ENCODE measurements around the gene MRPL11. TPM values are rescaled to one million over a fixed set of nuclear protein-coding genes. Genes with fewer than 3 reads are reported as not detected.
A peak's percentile ranks its signal among the peaks of the same experiment; 100 is the strongest.
"Not testable (repeated sequence)": the region's sequence is repeated elsewhere in the genome, so short reads cannot be mapped to it uniquely, and the experiment has no call there.

Gene MRPL11
- total RNA-seq, 4 donors from 2014 or later, result 42.9 to 63.8 (median 53.9) TPM

GRCh38 chr11:66467034-66467659 lies 28.5 kb upstream of the MRPL11 start:
- DNase-seq (ENCODE audit: low spot score in 2 of 2), result no peak
- H3K27ac ChIP-seq, result peak overlapping the region; percentile 75 to 87 (median 80)
- 5 to 6% methylated on average over 11 to 21 of the region's 72 CpGs for WGBS, 2 donors

DNA sequence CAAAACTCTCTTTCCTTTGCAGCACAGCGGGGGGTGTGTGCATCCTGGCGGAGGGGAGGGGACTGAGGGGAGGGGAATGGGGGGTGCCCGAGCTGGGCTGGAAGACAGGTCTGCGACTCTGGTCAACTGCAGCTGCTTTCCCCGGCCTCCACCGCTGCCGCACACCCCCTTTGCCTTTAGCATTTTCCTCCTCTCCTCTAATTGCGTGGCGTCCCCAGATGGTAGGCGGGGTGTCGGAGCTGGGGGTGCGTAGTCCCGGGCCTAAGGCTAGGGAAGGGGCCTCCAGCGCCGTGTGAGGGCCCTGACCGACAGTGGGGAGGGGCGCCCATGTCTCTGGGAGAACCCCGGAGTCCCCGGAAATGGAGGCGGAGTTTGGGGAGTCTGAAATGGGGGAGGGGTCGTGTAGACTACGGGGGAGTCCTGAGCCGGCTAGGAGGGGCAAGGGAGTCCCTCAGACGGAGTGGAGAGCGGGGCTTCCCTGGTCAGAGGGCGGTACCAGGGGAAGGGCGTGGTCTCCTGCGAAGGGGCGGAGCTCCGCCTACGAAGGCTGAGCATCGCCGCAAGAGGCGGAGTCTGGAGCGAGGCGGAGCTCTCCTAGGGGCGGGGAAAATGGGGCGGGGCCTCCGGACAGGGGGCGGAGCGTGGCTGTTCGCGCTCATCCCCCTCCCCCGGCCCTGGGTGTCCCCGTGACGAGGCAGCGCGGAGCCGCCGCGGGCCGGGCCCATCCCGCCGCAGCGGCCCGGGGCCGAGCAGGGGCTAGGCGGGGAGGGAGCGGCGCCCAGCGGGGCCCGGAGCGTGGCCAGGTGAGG lies 27.8 kb upstream of the MRPL11 start, which contains the start of gene PELI3:
Gene PELI3, plus strand, starts transcription at position 681 of the 809 bp plus-strand sequence. CDS start 1,224 bp downstream, outside the sequence.
- peak; percentile 87 to 91 for DNase-seq (ENCODE audit: low spot score in 2 of 2)
- 1 to 2% methylated on average over 33 to 39 of the region's 63 CpGs for WGBS, 2 donors

More at GRCh38 chr11:66467034-66467659, 28.5 kb upstream of the MRPL11 start:
- Histone ChIP-seq H3K27me3 (no peaks in the 10 kb centered on the region), H3K4me1 (peaks cover 0 to 22% (median 7%) of the 10 kb centered on the region in 4 donors), H3K36me3 (peaks cover 0 to 22% (median 0%) of the 10 kb centered on the region in 3 donors), H3K4me3 (peak overlapping the region; percentile 50 to 87 (median 70)), H3K9me3 (peaks cover 0 to 10% (median 0%) of the 10 kb centered on the region in 4 donors)
- TF ChIP-seq EP300 (IDR thresholded peaks at IDR 0.05) (no peak), POLR2A (IDR thresholded peaks at IDR 0.05) (no peak)
- TF ChIP-seq, protein P1, sequence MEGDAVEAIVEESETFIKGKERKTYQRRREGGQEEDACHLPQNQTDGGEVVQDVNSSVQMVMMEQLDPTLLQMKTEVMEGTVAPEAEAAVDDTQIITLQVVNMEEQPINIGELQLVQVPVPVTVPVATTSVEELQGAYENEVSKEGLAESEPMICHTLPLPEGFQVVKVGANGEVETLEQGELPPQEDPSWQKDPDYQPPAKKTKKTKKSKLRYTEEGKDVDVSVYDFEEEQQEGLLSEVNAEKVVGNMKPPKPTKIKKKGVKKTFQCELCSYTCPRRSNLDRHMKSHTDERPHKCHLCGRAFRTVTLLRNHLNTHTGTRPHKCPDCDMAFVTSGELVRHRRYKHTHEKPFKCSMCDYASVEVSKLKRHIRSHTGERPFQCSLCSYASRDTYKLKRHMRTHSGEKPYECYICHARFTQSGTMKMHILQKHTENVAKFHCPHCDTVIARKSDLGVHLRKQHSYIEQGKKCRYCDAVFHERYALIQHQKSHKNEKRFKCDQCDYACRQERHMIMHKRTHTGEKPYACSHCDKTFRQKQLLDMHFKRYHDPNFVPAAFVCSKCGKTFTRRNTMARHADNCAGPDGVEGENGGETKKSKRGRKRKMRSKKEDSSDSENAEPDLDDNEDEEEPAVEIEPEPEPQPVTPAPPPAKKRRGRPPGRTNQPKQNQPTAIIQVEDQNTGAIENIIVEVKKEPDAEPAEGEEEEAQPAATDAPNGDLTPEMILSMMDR (IDR thresholded peaks at IDR 0.05), result peak in 3 of 5 experiments; percentile 32 to 69 (median 58)

DNA sequence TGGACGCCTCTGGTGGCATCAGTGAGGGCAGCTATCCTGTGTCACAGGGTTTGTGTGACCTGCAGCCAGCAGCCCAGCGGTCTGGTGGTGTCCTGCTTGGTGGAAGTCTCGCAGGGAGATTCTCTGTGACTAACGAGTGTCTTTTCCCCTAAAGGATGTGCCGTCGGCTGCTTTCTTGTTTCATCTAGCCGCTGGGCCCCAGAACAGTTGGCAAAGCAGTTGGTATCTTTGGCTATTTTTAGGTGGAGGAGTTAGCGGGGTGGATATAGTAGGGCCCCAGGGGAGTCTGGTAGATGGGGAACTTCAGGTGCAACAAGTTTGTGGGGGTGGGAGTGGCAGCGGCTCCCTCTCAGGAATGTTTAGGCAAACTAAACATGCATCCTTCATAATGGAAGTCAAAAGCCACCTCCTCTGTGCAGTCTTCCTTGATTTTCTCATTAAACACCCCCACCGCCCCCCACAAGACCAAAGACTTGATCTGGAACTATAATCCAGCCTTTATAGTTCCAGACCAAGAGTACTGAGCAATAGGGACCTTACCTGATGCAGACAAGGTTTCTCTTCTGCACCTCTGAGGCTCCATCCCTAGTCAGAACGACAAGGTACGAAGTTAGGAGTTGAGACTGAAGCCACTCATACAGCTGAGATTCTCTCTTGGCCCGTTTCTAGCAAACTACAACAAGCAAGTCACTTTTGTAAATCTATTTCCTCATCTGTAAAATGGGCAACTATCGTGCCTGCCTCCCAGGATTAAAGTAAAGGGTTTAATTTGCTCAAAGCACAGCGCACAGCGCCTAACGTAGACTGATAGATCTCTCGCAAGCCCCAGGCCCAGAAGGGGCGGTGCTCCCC lies 27.0 kb upstream of the MRPL11 start:
- 35 to 45% methylated on average over 19 of the region's 19 CpGs for WGBS, 2 donors
- H3K4me3 ChIP-seq, result peak overlapping the region in 3 of 4 donors; percentile 50 to 87 (median 53)
- H3K27ac ChIP-seq, result peak overlapping the region; percentile 75 to 92 (median 81)
- TF ChIP-seq, protein P1 (IDR thresholded peaks at IDR 0.05), result no peak
- no peak for TF ChIP-seq POLR2A (IDR thresholded peaks at IDR 0.05)
- TF ChIP-seq EP300 (IDR thresholded peaks at IDR 0.05), result no peak
- H3K9me3 ChIP-seq, result peaks cover 0 to 13% (median 0%) of the 10 kb centered on the region in 4 donors
- DNase-seq (ENCODE audit: low spot score in 2 of 2), result no peak
- H3K27me3 ChIP-seq, result no peaks in the 10 kb centered on the region
- H3K36me3 ChIP-seq, result peaks cover 0 to 6% (median 0%) of the 10 kb centered on the region in 3 donors
- peaks cover 0 to 22% (median 7%) of the 10 kb centered on the region in 4 donors for H3K4me1 ChIP-seq

More for the DNA sequence above, 27.8 kb upstream of the MRPL11 start, which contains the start of gene PELI3:
- Histone ChIP-seq H3K4me1 (peaks cover 0 to 22% (median 7%) of the 10 kb centered on the region in 4 donors), H3K36me3 (peaks cover 0 to 15% (median 0%) of the 10 kb centered on the region in 3 donors), H3K4me3 (peak within 1 kb of the TSS; percentile 50 to 87 (median 70)), H3K9me3 (peaks cover 0 to 10% (median 0%) of the 10 kb centered on the region in 4 donors), H3K27ac (peak within 1 kb of the TSS; percentile 75 to 92 (median 81)), H3K27me3 (no peaks in the 10 kb centered on the region)
- peak in 1 of 2 donors; percentile 37 for TF ChIP-seq POLR2A (IDR thresholded peaks at IDR 0.05)
- peak in 1 of 2 donors; percentile 40 for TF ChIP-seq EP300 (IDR thresholded peaks at IDR 0.05)
- TF ChIP-seq, protein P1 (IDR thresholded peaks at IDR 0.05), result no peak

DNA sequence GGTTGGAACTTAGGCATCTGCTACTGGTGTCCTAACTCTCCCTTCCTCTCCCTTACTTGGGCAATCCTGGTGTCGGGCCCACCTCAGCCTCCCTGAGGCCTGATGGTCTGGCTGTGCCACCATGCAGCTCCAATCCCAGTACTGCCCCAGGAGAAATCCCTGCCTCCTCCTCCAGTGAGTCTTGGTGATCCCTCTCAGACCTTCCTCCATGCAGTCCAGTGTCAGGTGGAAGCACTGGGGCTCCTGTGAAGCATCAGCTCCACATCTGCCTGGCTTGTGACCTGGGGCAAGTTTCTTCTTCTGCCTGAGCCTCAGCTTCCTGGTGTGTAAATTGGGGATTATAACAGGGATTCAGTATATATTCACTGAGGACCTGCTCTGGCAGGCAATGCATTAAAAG lies 26.3 kb upstream of the MRPL11 start:
- H3K27me3 ChIP-seq, result no peaks in the 10 kb centered on the region
- no peak overlapping the region for H3K4me3 ChIP-seq
- 86 to 89% methylated on average over 1 of the region's 1 CpG for WGBS, 2 donors
- no peak overlapping the region for H3K27ac ChIP-seq
- H3K9me3 ChIP-seq, result peaks cover 0 to 13% (median 0%) of the 10 kb centered on the region in 4 donors
- no peak for TF ChIP-seq POLR2A (IDR thresholded peaks at IDR 0.05)
- TF ChIP-seq, protein P1 (IDR thresholded peaks at IDR 0.05), result no peak
- TF ChIP-seq EP300 (IDR thresholded peaks at IDR 0.05), result no peak
- peaks cover 0 to 22% (median 7%) of the 10 kb centered on the region in 4 donors for H3K4me1 ChIP-seq
- no peaks in the 10 kb centered on the region for H3K36me3 ChIP-seq
- DNase-seq (ENCODE audit: low spot score in 2 of 2), result no peak

DNA sequence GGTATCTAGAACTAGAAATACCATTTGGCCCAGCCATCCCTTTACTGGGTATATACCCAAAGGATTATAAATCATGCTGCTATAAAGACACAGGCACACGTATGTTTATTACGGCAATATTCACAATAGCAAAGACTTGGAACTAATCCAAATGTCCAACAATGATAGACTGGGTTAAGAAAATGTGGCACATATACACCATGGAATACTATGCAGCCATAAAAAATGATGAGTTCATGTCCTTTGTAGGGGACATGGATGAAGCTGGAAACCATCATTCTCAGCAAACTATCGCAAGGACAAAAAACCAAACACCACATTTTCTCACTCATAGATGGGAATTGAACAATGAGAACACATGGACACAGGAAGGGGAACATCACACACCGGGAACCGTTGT lies 25.5 kb upstream of the MRPL11 start:
- not testable (repeated sequence) for H3K27ac ChIP-seq; H3K4me3 ChIP-seq; DNase-seq (ENCODE audit: low spot score in 2 of 2); H3K27me3 ChIP-seq; H3K36me3 ChIP-seq
- WGBS, 2 donors, result 87 to 92% methylated on average over 5 of the region's 5 CpGs
- Histone ChIP-seq H3K9me3 (peaks cover 0 to 13% (median 0%) of the 10 kb centered on the region in 4 donors), H3K4me1 (peaks cover 0 to 22% (median 7%) of the 10 kb centered on the region in 4 donors)
